Spleen (tissue), 11 donors: Measurements from ENCODE around the gene EFS. TPM values are rescaled to one million over a fixed set of nuclear protein-coding genes. Genes with fewer than 3 reads are reported as not detected.
"Not testable (repeated sequence)": the region's sequence is repeated elsewhere in the genome, so short reads cannot be mapped to it uniquely, and the experiment has no call there.

Experiments
- DNase-seq: peaks from one replicate; pipeline ENCODE4 v3.0.0-alpha.2; 2020
- H3K27ac ChIP-seq, 8 donors: fragments of 200-600 bp; sonication (generic) in 7 of 8; 1 replicate in 4 of 8; 2 replicates in 4 of 8; pipeline versions ENCODE4 v1.5.0 to v1.8.0; 2016 to 2021; ENCODE audit warnings: inconsistent platforms in 4 of 8, mild to moderate bottlenecking in 4 of 8, moderate library complexity in 1 of 8
- H3K27me3 ChIP-seq, 7 donors: fragments of 200-600 bp; sonication (generic) in 6 of 7; replicated peaks in 1 of 7; 1 replicate in 4 of 7; 2 replicates in 3 of 7; pipeline versions ENCODE4 v1.5.0 to v1.8.0; 2016 to 2021; ENCODE audit warnings: inconsistent platforms in 3 of 7, mild to moderate bottlenecking in 1 of 7
- H3K36me3 ChIP-seq, 6 donors: fragments of 200-600 bp; sonication (generic) in 5 of 6; 1 replicate in 4 of 6; 2 replicates in 2 of 6; pipeline versions ENCODE4 v1.5.0 to v1.8.0; 2016 to 2021; ENCODE audit warnings: inconsistent platforms in 2 of 6
- H3K4me1 ChIP-seq, 6 donors: fragments of 200-600 bp; sonication (generic) in 5 of 6; 1 replicate in 3 of 6; 2 replicates in 3 of 6; pipeline versions ENCODE4 v1.5.0 to v1.8.0; 2016 to 2021; ENCODE audit warnings: inconsistent platforms in 3 of 6
- H3K4me3 ChIP-seq, 8 donors: fragments of 200-600 bp; sonication (generic) in 7 of 8; 1 replicate in 4 of 8; 2 replicates in 4 of 8; pipeline versions ENCODE4 v1.5.0 to v1.8.0; 2016 to 2021; ENCODE audit warnings: inconsistent platforms in 4 of 8, mild to moderate bottlenecking in 4 of 8, moderate library complexity in 2 of 8
- H3K9me3 ChIP-seq, 8 donors: fragments of 200-600 bp; sonication (generic) in 7 of 8; 1 replicate in 4 of 8; 2 replicates in 4 of 8; pipeline versions ENCODE4 v1.5.0 to v1.8.0; 2016 to 2021; ENCODE audit warnings: inconsistent platforms in 4 of 8
- POLR2A ChIP-seq, 3 donors: fragments of 450-650 bp; IDR thresholded peaks; one replicate each; pipeline ENCODE4 v1.5.1; 2017; ENCODE audit warnings: antibody characterized with exemption in 3 of 3, mild to moderate bottlenecking in 1 of 3
- POLR2AphosphoS5 ChIP-seq, 3 donors: sonication (generic); formaldehyde crosslinking; IDR thresholded peaks; one replicate each; pipeline ENCODE4 v1.5.1; 2017; ENCODE audit warnings: antibody characterized with exemption in 3 of 3
- WGBS, 5 donors: extraction: QIAGEN DNeasy Blood & Tissue Kit in 3 of 5; methylation state at CpG; one replicate each; pipeline versions ENCODE4 v1.1.5 to v1.1.7; 2013 to 2018; 5-methylcytosine and 5-hydroxymethylcytosine counted together
- intact Hi-C: fragments of 100-400 bp; cut with DNase I; formaldehyde crosslinking; loops from one replicate; pipeline ENCODE4 v1.15.0; 2023; ENCODE audit warnings: low total_unique reads
- polyA plus RNA-seq, 3 donors: library from polyadenylated mRNA; stranded (reverse); fragments of 200-250 nt; gene quantifications; one replicate each; pipeline ENCODE4 v1.2.1, GENCODE V29; 2013
- total RNA-seq, 7 donors: library from RNA; depleted of rRNA in 3 of 7; stranded (reverse); fragments of >200 nt in 3 of 7; fragmentation: NEBNext Ultra II Directional in 4 of 7; extraction: Animal tissue kit (Norgen Biotek cat#: 25700) in 4 of 7; gene quantifications; one replicate each; pipeline versions ENCODE4 v1.1.0 to v1.2.1, GENCODE V29; 2016 to 2021
- TF ChIP-seq, protein P1 (sequence below), 11 experiments: fragments of 200-600 bp in 7 of 11; fragments of 450-650 bp in 4 of 11; sonication (generic) in 4 of 11; IDR thresholded peaks in 8 of 11; conservative IDR thresholded peaks in 3 of 11; 1 replicate in 7 of 11; 2 replicates in 4 of 11; pipeline versions ENCODE4 v1.4.0 to v1.8.0; 2016 to 2021; ENCODE audit warnings: antibody characterized with exemption in 11 of 11, inconsistent platforms in 4 of 11, mild to moderate bottlenecking in 1 of 11
- donor health status: healthy with polysubstance abuse.
- donor health status: DM: no; HTN: no; CAD: no; lungs with moderate emphysema.
- donor health status: DM: no; HTN: no; CAD: no.
- donor health status: Bipolar disorder and iron deficiency.
- donor health status: healthy.
- donor health status: DM: no; HTN: no; CAD: no.
- donor health status: DM: yes; HTN: yes; CAD: no.

EFS gene
- total and polyA plus RNA-seq, 10 donors: 1.8 to 6.7 (median 3.9) TPM

DNA sequence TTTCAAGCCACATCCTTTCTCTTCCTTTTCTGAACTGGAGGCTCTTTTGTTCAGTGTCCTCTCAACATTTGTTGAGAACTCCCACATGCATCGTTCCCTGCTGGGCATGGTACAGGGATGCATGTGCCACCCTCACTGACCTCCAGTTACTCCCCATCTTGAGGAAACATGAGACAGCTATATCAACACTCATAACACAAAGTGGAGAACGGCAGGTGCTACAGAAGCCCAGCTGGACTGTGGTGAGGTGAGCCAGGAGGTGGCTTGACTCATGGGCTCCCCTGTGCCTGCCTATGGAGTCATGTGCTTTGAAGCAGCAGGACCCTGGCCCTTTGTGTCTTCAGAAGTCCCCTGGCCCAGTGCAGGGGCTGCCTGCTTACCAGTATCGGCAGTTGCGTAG, 33.4 kb upstream of the EFS start:
- WGBS, 5 donors: 67 to 95% (median 84%) methylated on average over 2 to 4 of the region's 4 CpGs

DNA sequence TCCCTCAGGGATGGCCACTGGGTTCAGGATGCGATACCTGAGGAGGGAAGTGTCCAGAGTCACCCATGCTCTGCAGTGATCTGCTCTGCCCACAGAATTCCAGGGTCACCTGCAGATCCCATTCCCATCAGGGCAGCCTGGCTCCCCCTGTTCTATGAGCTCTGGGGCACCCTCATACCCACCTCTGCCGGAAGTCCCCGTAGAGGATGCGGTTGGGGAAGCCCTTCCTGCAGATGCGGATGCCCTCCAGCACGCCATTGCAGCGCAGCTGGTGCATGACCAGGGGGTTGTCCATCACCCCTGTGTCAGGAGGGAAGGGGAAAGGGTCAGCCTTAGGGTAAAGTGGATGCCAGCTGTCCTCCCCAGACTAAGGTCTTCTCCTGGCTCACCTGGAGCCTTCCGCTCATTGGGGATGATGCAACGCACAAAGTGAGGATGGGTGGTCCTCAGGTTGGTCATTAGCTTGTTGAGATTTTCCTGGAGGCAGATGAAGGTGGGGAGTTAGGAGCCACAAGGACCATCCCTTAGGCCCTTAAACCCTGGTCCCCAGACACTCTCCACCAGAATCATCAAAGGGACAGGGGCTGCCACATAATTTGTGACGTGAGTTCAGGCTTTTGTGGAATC, 31.9 kb upstream of the EFS start:
- no peaks in the 10 kb centered on the region for H3K9me3 ChIP-seq

More for the DNA sequence above, 33.4 kb upstream of the EFS start:
- H3K4me1 ChIP-seq: no peaks in the 10 kb centered on the region
- TF ChIP-seq POLR2A (IDR thresholded peaks at IDR 0.05): no peak
- TF ChIP-seq POLR2AphosphoS5 (IDR thresholded peaks at IDR 0.05): no peak
- TF ChIP-seq, protein P1, sequence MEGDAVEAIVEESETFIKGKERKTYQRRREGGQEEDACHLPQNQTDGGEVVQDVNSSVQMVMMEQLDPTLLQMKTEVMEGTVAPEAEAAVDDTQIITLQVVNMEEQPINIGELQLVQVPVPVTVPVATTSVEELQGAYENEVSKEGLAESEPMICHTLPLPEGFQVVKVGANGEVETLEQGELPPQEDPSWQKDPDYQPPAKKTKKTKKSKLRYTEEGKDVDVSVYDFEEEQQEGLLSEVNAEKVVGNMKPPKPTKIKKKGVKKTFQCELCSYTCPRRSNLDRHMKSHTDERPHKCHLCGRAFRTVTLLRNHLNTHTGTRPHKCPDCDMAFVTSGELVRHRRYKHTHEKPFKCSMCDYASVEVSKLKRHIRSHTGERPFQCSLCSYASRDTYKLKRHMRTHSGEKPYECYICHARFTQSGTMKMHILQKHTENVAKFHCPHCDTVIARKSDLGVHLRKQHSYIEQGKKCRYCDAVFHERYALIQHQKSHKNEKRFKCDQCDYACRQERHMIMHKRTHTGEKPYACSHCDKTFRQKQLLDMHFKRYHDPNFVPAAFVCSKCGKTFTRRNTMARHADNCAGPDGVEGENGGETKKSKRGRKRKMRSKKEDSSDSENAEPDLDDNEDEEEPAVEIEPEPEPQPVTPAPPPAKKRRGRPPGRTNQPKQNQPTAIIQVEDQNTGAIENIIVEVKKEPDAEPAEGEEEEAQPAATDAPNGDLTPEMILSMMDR (IDR thresholded peaks at IDR 0.05 in 8 of 11, conservative IDR thresholded peaks at IDR 0.05 in 3 of 11): no peak
- intact Hi-C loops: no loop called here
- H3K36me3 ChIP-seq: no peaks in the 10 kb centered on the region
- H3K27ac ChIP-seq: no peak overlapping the region
- peaks cover 0 to 9% (median 0%) of the 10 kb centered on the region in 7 donors for H3K27me3 ChIP-seq
- H3K9me3 ChIP-seq: no peaks in the 10 kb centered on the region
- no peak for DNase-seq
- no peak overlapping the region for H3K4me3 ChIP-seq

DNA sequence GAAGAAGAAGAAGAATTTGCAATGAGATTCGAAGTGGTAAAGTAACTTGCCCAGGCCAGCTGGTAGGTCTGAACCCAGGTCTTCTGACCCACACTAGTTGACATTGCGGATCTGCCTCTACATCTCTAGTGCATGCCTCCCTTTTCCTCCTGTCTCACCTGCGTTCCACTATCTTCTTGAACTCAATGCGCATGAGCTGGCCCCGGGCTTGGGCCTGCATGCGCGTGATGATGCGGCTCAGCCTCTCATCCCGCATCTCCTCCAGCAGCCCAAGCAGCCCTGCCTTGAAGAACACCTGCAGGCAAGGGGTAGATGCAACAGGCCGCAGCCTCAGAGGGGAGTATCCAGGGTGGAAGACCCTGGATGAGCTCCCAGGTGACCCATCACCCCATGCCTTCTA, 31.2 kb upstream of the EFS start:
- DNase-seq: no peak
- Histone ChIP-seq H3K36me3 (no peaks in the 10 kb centered on the region), H3K4me1 (no peaks in the 10 kb centered on the region), H3K9me3 (no peaks in the 10 kb centered on the region), H3K27ac (no peak overlapping the region), H3K4me3 (no peak overlapping the region), H3K27me3 (peaks cover 0 to 10% (median 0%) of the 10 kb centered on the region in 7 donors)
- 86 to 91% (median 91%) methylated on average over 10 of the region's 10 CpGs for WGBS, 5 donors
- TF ChIP-seq POLR2A (IDR thresholded peaks at IDR 0.05): no peak
- no peak for TF ChIP-seq POLR2AphosphoS5 (IDR thresholded peaks at IDR 0.05)
- TF ChIP-seq, protein P1 (IDR thresholded peaks at IDR 0.05 in 8 of 11, conservative IDR thresholded peaks at IDR 0.05 in 3 of 11): no peak
- intact Hi-C loops: no loop called here

More for the DNA sequence above, 31.9 kb upstream of the EFS start:
- intact Hi-C loops: no loop called here
- Histone ChIP-seq H3K36me3 (no peaks in the 10 kb centered on the region), H3K27me3 (peaks cover 0 to 10% (median 0%) of the 10 kb centered on the region in 7 donors), H3K27ac (no peak overlapping the region), H3K4me1 (no peaks in the 10 kb centered on the region), H3K4me3 (no peak overlapping the region)
- DNase-seq: no peak
- 85 to 93% (median 89%) methylated on average over 9 to 10 of the region's 10 CpGs for WGBS, 5 donors
- TF ChIP-seq POLR2A (IDR thresholded peaks at IDR 0.05) (no peak), POLR2AphosphoS5 (IDR thresholded peaks at IDR 0.05) (no peak)
- TF ChIP-seq, protein P1 (IDR thresholded peaks at IDR 0.05 in 8 of 11, conservative IDR thresholded peaks at IDR 0.05 in 3 of 11): no peak

- H3K36me3 ChIP-seq: no peaks in the 10 kb centered on the region
These were observed 27.6 kb upstream of the EFS start for GRCh38 chr14:23392613-23393012.

GRCh38 chr14:23389871-23390270, 24.9 kb upstream of the EFS start:
- H3K4me1 ChIP-seq, DNase-seq, H3K4me3 ChIP-seq, H3K27ac ChIP-seq, intact Hi-C loops, H3K36me3 ChIP-seq, H3K9me3 ChIP-seq: not testable (repeated sequence)
- 76 to 91% (median 85%) methylated on average over 3 to 7 of the region's 19 CpGs for WGBS, 5 donors
- peaks cover 0 to 28% (median 0%) of the 10 kb centered on the region in 7 donors for H3K27me3 ChIP-seq

More at GRCh38 chr14:23392613-23393012, 27.6 kb upstream of the EFS start:
- H3K27ac ChIP-seq: no peak overlapping the region
- DNase-seq: no peak
- no peak overlapping the region for H3K4me3 ChIP-seq
- intact Hi-C loops: no loop called here
- H3K27me3 ChIP-seq: peaks cover 0 to 28% (median 0%) of the 10 kb centered on the region in 7 donors
- H3K4me1 ChIP-seq: no peaks in the 10 kb centered on the region
- no peaks in the 10 kb centered on the region for H3K9me3 ChIP-seq
- 77 to 81% (median 78%) methylated on average over 7 of the region's 7 CpGs for WGBS, 5 donors
- TF ChIP-seq POLR2A (IDR thresholded peaks at IDR 0.05) (no peak), POLR2AphosphoS5 (IDR thresholded peaks at IDR 0.05) (no peak)
- TF ChIP-seq, protein P1 (IDR thresholded peaks at IDR 0.05 in 8 of 11, conservative IDR thresholded peaks at IDR 0.05 in 3 of 11): no peak
